C4-2B (cell line): ENCODE measurements around the gene CREB5.

Experiments
- CTCF ChIP-seq: fragments of 450-650 bp; conservative IDR thresholded peaks from 2 replicates; pipeline ENCODE4 v1.5.1; 2017; ENCODE audit warnings: mild to moderate bottlenecking
- ZFX ChIP-seq: fragments of 450-650 bp; IDR thresholded peaks from 2 replicates; pipeline ENCODE4 v1.6.1; 2017

- 0 out of 2 replicates have a peak, but pooled peaks have one; percentile 14 for TF ChIP-seq CTCF
- TF ChIP-seq ZFX, result no peak
Observed at GRCh38 chr7:28458732-28459131, 46.4 kb downstream of the CREB5 start.
